Loucy (cell line): Measurements from ENCODE around the gene TGDS.

Experiments used
- H2AFZ ChIP-seq: fragments of 200-600 bp; sonication (generic); 2 replicates; pipeline ENCODE4 v1.6.0; 2016; ENCODE audit warnings: antibody characterized with exemption, mild to moderate bottlenecking, low read length, moderate library complexity
- H3F3A ChIP-seq: fragments of 200-600 bp; 2 replicates; pipeline ENCODE4 v1.6.0; 2016; ENCODE audit warnings: antibody characterized with exemption, low read depth, mild to moderate bottlenecking
- H3K27me3 ChIP-seq: fragments of 200-600 bp; sonication (generic); 2 replicates; pipeline ENCODE4 v1.6.1; 2014; ENCODE audit warnings: low read length, mild to moderate bottlenecking; ENCODE audit not compliant: insufficient read depth, poor library complexity, severe bottlenecking
- H3K36me3 ChIP-seq: fragments of 200-600 bp; sonication (generic); 2 replicates; pipeline ENCODE4 v1.6.1; 2016; ENCODE audit warnings: low read length; ENCODE audit not compliant: insufficient read depth
- H3K4me1 ChIP-seq: fragments of 200-600 bp; sonication (generic); 2 replicates; pipeline ENCODE4 v1.5.1; 2014; ENCODE audit warnings: low read length, mild to moderate bottlenecking; ENCODE audit not compliant: insufficient read depth, poor library complexity, severe bottlenecking
- H3K4me2 ChIP-seq: fragments of 200-600 bp; sonication (generic); 2 replicates; pipeline ENCODE4 v1.6.0; 2014; ENCODE audit warnings: antibody characterized with exemption, low read length, low read depth, mild to moderate bottlenecking; ENCODE audit not compliant: poor library complexity, severe bottlenecking
- H3K4me3 ChIP-seq: fragments of 200-600 bp; sonication (generic); 2 replicates; pipeline ENCODE4 v1.5.1; 2014; ENCODE audit warnings: low read length, mild to moderate bottlenecking, mixed read lengths; ENCODE audit not compliant: poor library complexity, severe bottlenecking
- H3K79me2 ChIP-seq: fragments of 200-600 bp; sonication (generic); 2 replicates; pipeline ENCODE4 v1.6.1; 2014; ENCODE audit warnings: low read length; ENCODE audit not compliant: insufficient read depth
- H3K9ac ChIP-seq: fragments of 200-600 bp; sonication (generic); 2 replicates; pipeline ENCODE4 v1.6.0; 2014; ENCODE audit warnings: mild to moderate bottlenecking, low read depth, low read length, moderate library complexity; ENCODE audit not compliant: poor library complexity, severe bottlenecking
- H3K9me2 ChIP-seq: fragments of 200-600 bp; sonication (generic); replicated peaks from 2 replicates; pipeline ENCODE4 v1.6.1; 2016; ENCODE audit warnings: low read depth, low read length, mixed read lengths
- H3K9me3 ChIP-seq: fragments of 200-600 bp; sonication (generic); 2 replicates; pipeline ENCODE4 v1.6.1; 2014; ENCODE audit warnings: mild to moderate bottlenecking, antibody characterized with exemption, low read length, low read depth; ENCODE audit not compliant: insufficient read depth
- H4K20me1 ChIP-seq: fragments of 200-600 bp; sonication (generic); 2 replicates; pipeline ENCODE4 v1.6.0; 2014; ENCODE audit warnings: antibody characterized with exemption, low read length, mild to moderate bottlenecking; ENCODE audit not compliant: insufficient read depth, poor library complexity, severe bottlenecking
- CTCF ChIP-seq: fragments of 200-600 bp; sonication (generic); conservative IDR thresholded peaks from 2 replicates; pipeline ENCODE4 v1.5.1; 2014; ENCODE audit warnings: mild to moderate bottlenecking, antibody characterized with exemption, low read length
- EZH2phosphoT487 ChIP-seq: fragments of 200-600 bp; IDR thresholded peaks from 2 replicates; pipeline ENCODE4 v1.6.1; 2018; ENCODE audit warnings: antibody characterized with exemption, mild to moderate bottlenecking, moderate library complexity, borderline replicate concordance

Gene TGDS

GRCh38 chr13:94568443-94568842 lies 27.5 kb downstream of the TGDS start:
- no peaks in the 10 kb centered on the region for H3K9me3 ChIP-seq
- H3F3A ChIP-seq: no peaks in the 10 kb centered on the region
- H3K36me3 ChIP-seq: peaks cover 36% of the 10 kb centered on the region; the same call in 1 of the 2 replicates
- no peak overlapping the region for H3K9ac ChIP-seq
- H3K79me2 ChIP-seq: no peaks in the 10 kb centered on the region
- H3K4me3 ChIP-seq: no peak overlapping the region
- H2AFZ ChIP-seq: no peak overlapping the region
- no peaks in the 10 kb centered on the region for H4K20me1 ChIP-seq
- H3K9me2 ChIP-seq: no peaks in the 10 kb centered on the region
- no peak overlapping the region for H3K4me2 ChIP-seq
- no peaks in the 10 kb centered on the region for H3K4me1 ChIP-seq
- no peaks in the 10 kb centered on the region for H3K27me3 ChIP-seq
- TF ChIP-seq EZH2phosphoT487: no peak
- no peak for TF ChIP-seq CTCF

GRCh38 chr13:94567581-94567980 lies 28.4 kb downstream of the TGDS start:
- H3K4me2 ChIP-seq: no peak overlapping the region
- no peak overlapping the region for H2AFZ ChIP-seq
- no peak for TF ChIP-seq EZH2phosphoT487
- no peak for TF ChIP-seq CTCF
- H4K20me1 ChIP-seq: no peaks in the 10 kb centered on the region
- H3K36me3 ChIP-seq: peaks cover 27% of the 10 kb centered on the region; the same call in 1 of the 2 replicates
- no peaks in the 10 kb centered on the region for H3K9me2 ChIP-seq
- H3K9ac ChIP-seq: no peak overlapping the region
- H3K27me3 ChIP-seq: no peaks in the 10 kb centered on the region
- H3K4me1 ChIP-seq: no peaks in the 10 kb centered on the region
- H3F3A ChIP-seq: no peaks in the 10 kb centered on the region
- H3K9me3 ChIP-seq: no peaks in the 10 kb centered on the region
- no peaks in the 10 kb centered on the region for H3K79me2 ChIP-seq
- H3K4me3 ChIP-seq: no peak overlapping the region

GRCh38 chr13:94561126-94561525 lies 34.8 kb downstream of the TGDS start:
- Histone ChIP-seq H3K4me2 (no peak overlapping the region), H3K9me2 (no peaks in the 10 kb centered on the region), H3K27me3 (no peaks in the 10 kb centered on the region), H3K9me3 (no peaks in the 10 kb centered on the region), H3K4me3 (no peak overlapping the region), H3K4me1 (peaks cover 13% of the 10 kb centered on the region), H4K20me1 (no peaks in the 10 kb centered on the region), H2AFZ (no peak overlapping the region), H3K79me2 (no peaks in the 10 kb centered on the region), H3K9ac (no peak overlapping the region), H3K36me3 (no peaks in the 10 kb centered on the region), H3F3A (no peaks in the 10 kb centered on the region)
- TF ChIP-seq CTCF: no peak
- no peak for TF ChIP-seq EZH2phosphoT487
